Adipocyte (in vitro differentiated cells): ENCODE data around the gene ZACN.

ENCODE experiments used
- DNase-seq: peaks from one replicate; pipeline ENCODE4 v3.0.0-alpha.2; 2015; ENCODE audit warnings: low read depth
- H3K27me3 ChIP-seq: replicated peaks from 2 replicates; pipeline ENCODE4 v1.7.0; 2013; ENCODE audit warnings: mild to moderate bottlenecking, low read length, moderate library complexity; ENCODE audit not compliant: control insufficient read depth, insufficient read depth
- H3K36me3 ChIP-seq: 2 replicates; pipeline ENCODE4 v1.7.0; 2013; ENCODE audit warnings: low read length, mild to moderate bottlenecking, moderate library complexity; ENCODE audit not compliant: control insufficient read depth, insufficient read depth, severe bottlenecking
- H3K4me1 ChIP-seq: 2 replicates; pipeline ENCODE4 v1.7.0; 2013; ENCODE audit warnings: mild to moderate bottlenecking, low read length, moderate library complexity; ENCODE audit not compliant: control insufficient read depth, insufficient read depth
- H3K4me3 ChIP-seq: 2 replicates; pipeline ENCODE4 v1.7.0; 2013; ENCODE audit warnings: mild to moderate bottlenecking, low read length, moderate library complexity
- H3K9ac ChIP-seq: 2 replicates; pipeline ENCODE4 v1.7.0; 2013; ENCODE audit warnings: mild to moderate bottlenecking, low read length, moderate library complexity
- H3K9me3 ChIP-seq: 2 replicates; pipeline ENCODE4 v1.7.0; 2013; ENCODE audit warnings: mild to moderate bottlenecking, low read length, moderate library complexity; ENCODE audit not compliant: control insufficient read depth

Gene ZACN

DNA sequence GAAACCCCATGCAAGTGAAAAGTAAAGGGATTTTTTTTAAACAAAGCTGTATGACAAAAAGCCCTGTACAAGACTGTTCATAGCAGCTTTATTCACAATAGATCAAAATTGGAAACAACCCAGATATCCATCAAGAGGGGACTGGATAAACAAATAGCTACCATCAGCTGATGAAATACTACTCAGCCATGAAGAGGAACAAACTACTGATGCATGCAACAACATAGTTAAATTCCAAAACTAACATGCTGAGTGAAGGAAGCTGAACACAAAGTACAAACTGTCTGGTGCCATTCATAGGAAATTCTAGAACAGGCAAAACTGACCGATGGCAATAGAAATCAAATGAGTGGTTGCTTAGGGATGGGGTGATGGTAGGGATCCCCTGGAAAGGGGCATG is 46.9 kb downstream of the ZACN start:
- no peak overlapping the region for H3K9ac ChIP-seq
- peaks cover 15% of the 10 kb centered on the region for H3K27me3 ChIP-seq
- H3K4me3 ChIP-seq, result no peak overlapping the region
- no peak for DNase-seq
- no peaks in the 10 kb centered on the region for H3K36me3 ChIP-seq
- H3K9me3 ChIP-seq, result no peaks in the 10 kb centered on the region
- H3K4me1 ChIP-seq, result no peaks in the 10 kb centered on the region

DNA sequence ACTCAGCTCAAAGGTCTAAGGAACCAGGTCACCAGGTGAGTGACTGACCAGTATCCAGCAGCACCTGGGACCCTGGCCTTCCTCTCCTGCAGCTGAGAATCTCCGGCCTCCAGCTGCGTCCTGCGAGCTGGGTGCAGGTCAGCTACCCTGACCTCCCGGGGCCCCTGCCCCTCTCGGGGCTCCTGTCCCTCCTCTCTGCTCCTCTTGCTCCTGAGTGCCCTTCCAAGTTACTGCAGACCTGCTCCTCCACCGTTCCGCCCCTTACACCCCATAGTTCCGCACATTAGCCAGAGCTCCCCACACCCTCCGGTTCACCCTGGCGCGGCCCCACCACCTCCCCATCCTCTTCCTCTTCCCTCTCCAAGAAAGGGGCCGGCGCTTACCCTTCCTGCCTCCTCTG is 51.5 kb downstream of the ZACN start:
- Histone ChIP-seq H3K4me1 (peaks cover 2% of the 10 kb centered on the region), H3K27me3 (peaks cover 47% of the 10 kb centered on the region), H3K9me3 (no peaks in the 10 kb centered on the region), H3K36me3 (no peaks in the 10 kb centered on the region), H3K9ac (no peak overlapping the region), H3K4me3 (no peak overlapping the region)
- no peak for DNase-seq

DNA sequence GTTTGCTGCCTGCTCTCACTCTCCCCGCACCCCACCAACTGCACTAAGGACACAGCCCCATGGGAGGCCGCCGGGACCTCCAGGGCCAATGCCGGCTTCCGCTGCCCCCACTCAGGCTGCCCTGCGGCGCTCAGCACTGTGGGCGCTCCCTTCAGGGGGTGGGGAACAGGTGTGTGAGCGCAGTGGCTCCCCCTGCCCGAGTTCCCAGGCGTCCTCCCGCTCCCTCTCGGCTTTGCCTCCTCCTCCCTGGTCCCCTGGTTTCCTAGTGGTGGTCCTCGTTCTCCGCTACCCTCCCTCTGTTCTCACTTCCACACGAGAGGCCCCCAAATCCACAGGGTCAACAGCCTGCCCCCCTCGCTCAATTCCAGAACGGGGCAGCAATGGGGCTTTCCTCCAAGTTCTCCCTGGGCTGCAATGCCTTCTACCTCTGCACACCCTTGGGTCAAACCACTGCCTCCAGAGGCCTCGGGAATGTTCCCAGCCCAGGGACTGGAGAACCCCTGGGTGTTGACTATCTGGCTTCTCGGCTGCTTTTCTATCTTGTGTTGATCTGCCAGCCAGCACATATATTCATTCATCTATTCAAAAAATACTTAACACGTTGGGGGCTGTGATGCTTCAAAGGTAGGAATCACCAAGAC is 52.2 kb downstream of the ZACN start:
- Histone ChIP-seq H3K9ac (no peak overlapping the region), H3K4me1 (peaks cover 2% of the 10 kb centered on the region), H3K27me3 (peaks cover 52% of the 10 kb centered on the region), H3K4me3 (no peak overlapping the region), H3K9me3 (no peaks in the 10 kb centered on the region), H3K36me3 (no peaks in the 10 kb centered on the region)
- DNase-seq, result no peak

DNA sequence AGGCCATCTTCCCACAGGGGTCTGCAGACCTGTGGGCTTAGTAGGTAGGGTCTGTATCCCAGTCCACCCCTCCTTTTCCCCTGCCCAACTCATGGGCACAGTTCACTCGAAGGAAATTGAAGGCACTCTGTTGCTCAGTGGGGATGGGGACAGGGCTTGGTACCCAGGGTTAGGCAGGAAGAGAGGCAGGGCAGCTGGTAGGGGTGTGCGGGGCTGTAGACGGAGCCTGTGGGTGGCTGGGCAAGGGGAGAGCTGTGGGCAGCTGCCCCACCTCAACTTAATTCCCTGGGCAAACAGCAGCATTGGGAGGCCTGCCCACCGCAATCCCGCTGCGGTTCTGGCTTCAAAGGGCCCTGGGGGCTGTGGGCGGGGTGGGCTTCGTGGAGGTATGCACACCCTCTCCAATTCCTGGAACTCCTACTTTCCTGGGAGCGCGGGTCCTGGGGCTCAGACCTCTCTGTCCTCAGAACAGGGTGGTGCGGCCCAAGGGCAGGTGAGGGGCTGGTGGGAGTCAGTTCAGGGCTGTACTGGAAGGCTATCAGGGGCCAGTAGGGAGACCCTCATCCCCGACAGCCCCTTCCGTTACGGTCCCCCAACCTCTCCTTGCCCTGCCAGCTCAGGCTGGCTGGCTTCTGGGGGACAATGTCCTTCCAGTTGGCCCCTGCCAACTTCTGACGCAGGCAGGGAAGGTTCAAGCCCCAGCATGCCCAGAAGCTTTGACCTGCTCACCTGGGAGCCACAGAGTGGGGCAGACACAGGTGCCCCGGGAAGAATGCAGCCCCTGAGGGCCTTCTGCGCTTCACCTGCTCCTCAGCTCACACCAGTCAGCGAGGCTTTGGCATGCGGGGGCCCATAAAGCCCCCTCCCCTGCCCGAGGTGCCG is 53.0 kb downstream of the ZACN start:
- Histone ChIP-seq H3K9me3 (no peaks in the 10 kb centered on the region), H3K36me3 (no peaks in the 10 kb centered on the region), H3K9ac (no peak overlapping the region), H3K27me3 (peaks cover 58% of the 10 kb centered on the region), H3K4me1 (peaks cover 2% of the 10 kb centered on the region), H3K4me3 (no peak overlapping the region)
- DNase-seq, result no peak
